ENCODE data around the gene SRSF9. TPM values are rescaled to one million over a fixed set of nuclear protein-coding genes. Genes with fewer than 3 reads are reported as not detected.

SRSF9 gene
- polyA plus RNA-seq, 4 donors: 165 to 255 (median 212) TPM

- no peak for DNase-seq (ENCODE audit: low read depth in 4 of 4, low spot score in 3 of 4)
Measured at GRCh38 chr12:120485961-120486881, 16.7 kb upstream of the SRSF9 start.

GRCh38 chr12:120483621-120484020, 14.1 kb upstream of the SRSF9 start:
- DNase-seq (ENCODE audit: low read depth in 4 of 4, low spot score in 3 of 4): no peak

GRCh38 chr12:120481022-120481767, 11.6 kb upstream of the SRSF9 start:
- DNase-seq (ENCODE audit: low read depth in 4 of 4, low spot score in 3 of 4): no peak

- no peak for DNase-seq (ENCODE audit: low read depth in 4 of 4, low spot score in 3 of 4)
Measured at GRCh38 chr12:120480211-120480610, 10.7 kb upstream of the SRSF9 start.

- DNase-seq (ENCODE audit: low read depth in 4 of 4, low spot score in 3 of 4): no peak
Measured at GRCh38 chr12:120479458-120479857, 9.9 kb upstream of the SRSF9 start.

GRCh38 chr12:120475643-120476042, 6.1 kb upstream of the SRSF9 start:
- no peak for DNase-seq (ENCODE audit: low read depth in 4 of 4, low spot score in 3 of 4)

- no peak for DNase-seq (ENCODE audit: low read depth in 4 of 4, low spot score in 3 of 4)
Measured at GRCh38 chr12:120474616-120474960, 5.0 kb upstream of the SRSF9 start.

GRCh38 chr12:120473807-120474615, 4.5 kb upstream of the SRSF9 start:
- no peak for DNase-seq (ENCODE audit: low read depth in 4 of 4, low spot score in 3 of 4)

- DNase-seq (ENCODE audit: low read depth in 4 of 4, low spot score in 3 of 4): no peak
Measured at GRCh38 chr12:120472521-120472920, 3.0 kb upstream of the SRSF9 start.

- no peak for DNase-seq (ENCODE audit: low read depth in 4 of 4, low spot score in 3 of 4)
Measured at GRCh38 chr12:120470150-120470784, 719 bp upstream of the SRSF9 start.

- no peak for DNase-seq (ENCODE audit: low read depth in 4 of 4, low spot score in 3 of 4)
Measured at GRCh38 chr12:120468821-120469449, 613 bp downstream of the SRSF9 start.

GRCh38 chr12:120468325-120468820, 1.2 kb downstream of the SRSF9 start:
- DNase-seq (ENCODE audit: low read depth in 4 of 4, low spot score in 3 of 4): no peak

GRCh38 chr12:120467439-120467838, 2.1 kb downstream of the SRSF9 start:
- DNase-seq (ENCODE audit: low read depth in 4 of 4, low spot score in 3 of 4): no peak

- DNase-seq (ENCODE audit: low read depth in 4 of 4, low spot score in 3 of 4): no peak
Measured at GRCh38 chr12:120466560-120467315, 2.8 kb downstream of the SRSF9 start.

GRCh38 chr12:120465756-120466155, 3.8 kb downstream of the SRSF9 start:
- DNase-seq (ENCODE audit: low read depth in 4 of 4, low spot score in 3 of 4): no peak

GRCh38 chr12:120463712-120464111, 5.8 kb downstream of the SRSF9 start:
- no peak for DNase-seq (ENCODE audit: low read depth in 4 of 4, low spot score in 3 of 4)

GRCh38 chr12:120462099-120462640, 7.4 kb downstream of the SRSF9 start:
- no peak for DNase-seq (ENCODE audit: low read depth in 4 of 4, low spot score in 3 of 4)

- DNase-seq (ENCODE audit: low read depth in 4 of 4, low spot score in 3 of 4): no peak
Measured at GRCh38 chr12:120460157-120460556, 9.4 kb downstream of the SRSF9 start.

GRCh38 chr12:120457133-120457532, 12.4 kb downstream of the SRSF9 start:
- no peak for DNase-seq (ENCODE audit: low read depth in 4 of 4, low spot score in 3 of 4)

Measured in left renal pelvis (tissue), 4 donors.